ENCODE results near the gene FBP1.
A peak's percentile ranks its signal among the peaks of the same experiment; 100 is the strongest.

Gene FBP1

DNA sequence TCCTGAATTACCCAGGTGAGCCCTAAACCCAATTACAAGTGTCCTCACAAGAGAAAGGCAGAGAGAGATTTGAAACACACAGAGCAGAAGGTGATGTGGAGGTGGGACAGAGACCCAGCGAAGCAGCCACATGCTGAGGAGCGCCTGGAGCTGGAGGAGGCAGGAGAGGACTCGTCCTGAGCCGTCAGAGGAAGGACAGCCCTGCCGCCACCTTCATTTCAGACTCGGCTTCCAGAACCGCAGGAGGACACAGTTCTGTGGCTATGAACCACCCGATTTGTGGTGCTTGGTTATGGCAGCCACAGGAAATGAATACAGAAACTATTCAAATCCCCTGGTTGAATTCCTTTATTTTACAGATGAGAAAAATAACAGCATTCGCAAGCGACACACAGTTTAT, 16.4 kb upstream of the FBP1 start:
- DNase-seq, result no peak

- no peak for DNase-seq
Observed at GRCh38 chr9:94654165-94654894, 15.0 kb upstream of the FBP1 start.

- DNase-seq, result no peak
Observed at GRCh38 chr9:94650949-94651348, 11.6 kb upstream of the FBP1 start.

DNA sequence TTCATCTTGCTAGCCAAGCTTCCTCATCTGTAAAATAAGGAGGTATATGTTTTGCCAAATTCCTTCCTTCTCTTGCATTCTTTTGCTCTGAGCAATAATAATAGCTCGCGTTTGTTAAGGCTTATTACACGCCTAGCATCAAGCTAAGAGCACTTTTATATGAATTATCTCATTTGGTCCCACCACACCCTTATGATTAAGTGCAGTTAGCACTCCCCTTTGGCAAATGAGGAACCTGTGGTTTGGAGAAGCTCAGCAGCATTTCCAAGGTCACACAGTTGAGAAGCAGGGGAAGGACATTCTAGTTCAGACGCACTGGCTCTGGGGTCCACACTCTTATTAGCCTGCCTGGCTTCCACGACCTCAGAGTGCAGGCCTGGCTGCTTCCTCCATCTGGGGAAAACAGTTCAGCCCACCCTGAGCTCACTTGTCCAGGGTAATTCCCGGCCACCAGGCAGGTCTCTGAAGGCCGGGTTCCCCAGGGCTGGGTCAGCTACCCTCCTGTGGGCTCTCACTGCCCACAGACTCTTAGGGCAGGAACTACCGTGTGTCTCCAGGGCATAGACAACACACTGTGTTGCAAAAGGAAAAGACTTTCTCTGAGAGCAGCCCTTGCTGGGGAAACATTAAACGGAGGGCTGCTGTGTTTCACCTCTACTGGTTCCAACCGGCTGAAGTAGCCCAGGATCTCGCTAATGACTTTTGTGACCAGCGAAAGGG, 9.9 kb upstream of the FBP1 start:
- no peak for DNase-seq

DNA sequence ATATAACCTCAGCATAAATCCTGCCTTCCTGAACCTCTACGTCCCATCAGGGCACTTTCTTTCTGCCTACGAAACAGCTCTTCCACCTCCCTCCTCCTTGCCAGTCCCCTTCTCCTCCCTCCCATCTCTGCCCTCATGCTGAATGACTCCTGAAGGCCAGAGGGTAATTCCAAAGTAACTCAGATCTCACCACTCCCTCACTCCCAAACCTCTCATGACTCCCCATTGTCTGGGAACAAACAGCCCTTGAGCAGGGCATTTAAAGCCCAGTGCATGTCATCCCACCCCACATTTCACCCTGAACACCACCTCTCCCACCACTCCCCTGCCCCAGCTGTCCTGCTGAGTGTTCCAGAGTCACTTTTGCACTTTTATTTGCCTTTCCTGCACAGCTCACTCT, 8.9 kb upstream of the FBP1 start:
- DNase-seq, result no peak

GRCh38 chr9:94645901-94646300, 6.6 kb upstream of the FBP1 start:
- DNase-seq, result no peak

GRCh38 chr9:94644543-94644942, 5.2 kb upstream of the FBP1 start:
- DNase-seq, result no peak

DNA sequence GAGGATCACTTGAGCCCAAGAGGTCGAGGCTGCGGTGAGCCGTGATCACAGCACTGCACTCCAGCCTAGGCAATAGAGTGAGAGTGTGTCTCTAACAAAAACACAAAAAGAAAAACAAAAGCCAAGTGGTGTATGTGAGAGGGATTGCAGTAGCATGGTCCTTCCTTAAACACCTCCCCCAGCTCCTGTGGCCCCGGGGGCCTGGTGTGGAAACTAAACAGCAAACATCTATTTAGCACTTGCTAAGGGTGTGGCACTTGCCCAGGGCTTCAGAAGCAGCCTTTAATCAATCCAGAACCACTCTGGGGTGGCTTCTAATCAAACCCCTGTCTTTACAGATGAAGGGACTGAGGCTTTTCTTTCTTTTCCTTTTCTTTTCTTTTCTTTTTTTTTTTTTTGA, 4.4 kb upstream of the FBP1 start:
- no peak for DNase-seq

- no peak for DNase-seq
Observed at GRCh38 chr9:94643176-94643575, 3.9 kb upstream of the FBP1 start.

- DNase-seq, result no peak
Observed at GRCh38 chr9:94642501-94642900, 3.2 kb upstream of the FBP1 start.

GRCh38 chr9:94639999-94640376, 670 bp upstream of the FBP1 start:
- no peak for DNase-seq

- no peak for DNase-seq
Observed at GRCh38 chr9:94638335-94639060, 820 bp downstream of the FBP1 start.

GRCh38 chr9:94632737-94633136, 6.6 kb downstream of the FBP1 start:
- no peak for DNase-seq

DNA sequence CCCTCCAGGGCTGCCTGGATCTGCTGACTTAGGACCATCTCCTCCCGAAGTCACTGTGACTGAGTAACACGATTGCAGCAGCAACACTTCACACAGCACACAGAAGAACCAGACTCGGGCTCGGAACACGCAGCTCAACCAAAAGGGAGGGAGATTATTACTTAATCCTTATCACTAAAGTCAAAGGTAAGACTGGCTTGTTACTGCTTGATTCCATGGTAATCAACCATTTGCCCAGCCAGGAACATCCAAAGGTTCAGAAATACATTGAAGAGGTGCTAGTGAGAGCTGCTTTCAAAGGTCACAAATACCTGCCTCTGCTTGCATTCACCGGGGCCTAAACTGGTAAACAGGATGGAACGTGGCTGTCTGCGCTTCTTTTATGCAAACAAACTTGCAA, 7.7 kb downstream of the FBP1 start:
- no peak for DNase-seq

GRCh38 chr9:94630833-94631232, 8.5 kb downstream of the FBP1 start:
- no peak for DNase-seq

DNA sequence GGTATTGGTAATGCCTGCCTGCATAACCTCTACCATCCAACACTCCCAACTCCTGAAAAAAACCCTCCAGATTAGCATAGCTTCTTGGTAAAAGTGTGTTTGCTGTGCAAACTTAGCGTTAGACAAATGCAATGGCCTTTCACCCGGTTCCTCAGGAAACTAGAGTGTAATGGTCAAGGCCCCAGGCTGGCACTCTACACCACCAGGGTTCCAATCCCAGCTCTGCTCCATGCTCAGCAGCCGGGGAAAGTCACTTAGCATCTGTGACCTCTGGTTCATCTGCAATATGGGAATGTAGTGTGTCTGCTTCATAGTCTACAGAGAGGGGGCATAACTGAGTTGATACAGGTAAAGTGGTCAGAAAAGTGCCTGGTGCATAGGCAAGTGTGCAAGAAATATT, 9.0 kb downstream of the FBP1 start:
- DNase-seq, result no peak

GRCh38 chr9:94627287-94627686, 12.0 kb downstream of the FBP1 start:
- no peak for DNase-seq

DNA sequence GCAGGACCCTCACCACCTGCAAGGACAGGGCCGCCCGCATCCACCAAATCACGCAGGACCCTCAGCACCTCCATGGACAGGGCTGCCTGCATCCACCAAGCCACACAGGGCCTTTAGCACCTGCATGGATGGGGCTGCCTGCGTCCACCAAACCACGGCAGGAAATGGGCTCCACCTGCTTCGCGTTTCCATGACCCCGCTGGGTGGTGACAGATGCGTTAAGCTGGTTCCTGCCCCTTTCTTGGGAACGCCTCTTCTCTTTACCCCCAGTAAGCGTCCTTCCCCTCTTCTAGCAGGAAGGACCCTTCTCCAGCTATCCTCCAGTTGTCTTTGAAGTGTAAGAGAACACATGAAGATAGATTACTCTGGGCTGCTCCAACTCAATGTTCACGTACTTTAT, 13.5 kb downstream of the FBP1 start:
- no peak for DNase-seq

- DNase-seq, result no peak
Observed at GRCh38 chr9:94624629-94625028, 14.7 kb downstream of the FBP1 start.

DNA sequence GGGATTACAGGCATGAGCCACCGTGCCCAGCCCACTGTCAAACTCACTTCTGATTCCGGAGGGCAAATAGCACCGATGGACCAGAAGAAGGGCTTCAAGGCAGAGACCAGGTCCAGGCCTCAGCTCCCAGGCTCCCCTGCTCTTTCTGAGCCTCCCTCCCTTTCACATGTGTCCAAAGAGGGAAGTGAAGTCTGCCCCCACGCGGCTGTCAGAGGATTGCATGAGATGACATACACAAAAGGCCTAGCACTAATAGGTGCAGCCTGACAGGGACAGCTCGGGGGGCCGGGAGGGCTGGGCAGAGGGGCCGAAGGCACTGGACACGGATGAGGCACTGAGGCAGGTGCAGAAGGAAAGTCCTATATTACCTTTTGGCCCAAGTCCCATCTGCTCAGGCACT, 16.1 kb downstream of the FBP1 start:
- DNase-seq, result peak; percentile 28 to 53

DNA sequence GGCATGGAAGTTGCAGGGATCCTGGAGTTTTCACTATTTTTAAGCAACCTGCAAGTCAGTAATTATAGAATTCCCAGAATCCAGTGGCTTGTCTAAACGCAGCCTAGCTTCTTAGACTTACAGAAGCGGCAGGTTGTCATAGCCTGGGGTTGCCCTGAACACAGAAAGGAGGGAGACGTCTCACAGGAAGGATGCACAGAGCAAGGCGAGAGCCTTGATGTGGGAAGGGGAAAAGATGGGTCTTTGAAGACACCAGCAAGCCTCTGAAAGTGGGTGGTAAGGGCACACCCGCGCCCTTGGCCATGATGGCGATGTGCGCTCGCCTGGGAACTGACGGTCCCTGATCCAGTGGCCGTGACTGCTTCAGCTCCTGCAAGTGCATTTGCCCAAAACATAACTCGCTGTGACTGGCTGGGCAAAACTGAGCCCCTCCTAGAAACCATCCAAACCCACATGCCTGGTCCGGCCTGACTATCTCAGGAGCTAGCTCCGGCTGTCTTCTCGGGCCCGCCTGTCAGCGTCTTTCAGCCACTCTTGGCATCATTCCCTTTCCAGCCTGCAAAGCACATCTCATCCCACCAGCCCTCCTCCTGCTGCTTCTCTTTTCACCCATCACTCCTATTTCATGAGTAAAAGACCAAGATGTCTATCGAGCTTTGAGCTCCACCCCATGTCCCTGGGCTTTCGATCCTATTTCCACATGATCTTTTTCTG, 17.1 kb downstream of the FBP1 start:
- no peak for DNase-seq

DNA sequence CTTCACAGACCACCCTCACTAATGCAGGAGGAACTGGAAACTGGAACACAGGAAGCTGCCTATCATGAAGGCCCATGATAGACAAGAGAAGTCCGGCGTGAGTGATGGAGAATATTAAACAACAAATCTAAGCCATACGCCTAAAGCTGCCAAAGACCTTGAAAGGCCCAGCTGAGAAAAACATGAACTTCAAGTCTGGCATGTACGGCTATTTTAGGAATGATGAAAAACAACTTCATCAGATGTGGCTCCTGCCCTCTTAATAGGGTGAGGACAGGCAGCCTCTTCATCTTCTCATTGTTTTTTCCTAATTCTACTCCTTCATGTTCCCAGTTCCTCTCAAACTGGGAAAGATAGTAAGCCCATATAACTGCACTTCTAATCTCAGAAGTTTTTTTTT, 20.3 kb downstream of the FBP1 start:
- DNase-seq, result no peak

DNA sequence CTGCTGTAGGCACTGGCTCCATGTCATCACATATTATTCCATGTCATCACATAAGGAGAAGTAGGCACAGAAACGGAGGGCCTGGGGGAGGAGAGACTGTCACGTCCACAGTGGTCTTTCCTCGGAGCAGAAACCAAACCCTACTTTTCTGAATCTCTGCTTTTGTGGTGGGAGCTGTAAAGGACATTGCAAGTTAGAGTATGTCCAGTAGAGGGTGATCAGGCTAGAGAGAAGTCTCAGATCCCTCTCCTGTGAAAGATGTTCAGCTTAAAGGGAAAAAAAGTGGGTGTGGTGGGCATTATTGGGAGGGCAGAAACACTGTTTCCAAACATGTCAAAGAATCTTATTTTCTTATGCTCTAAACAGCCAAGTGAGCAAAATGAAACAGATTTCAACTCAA, 26.3 kb downstream of the FBP1 start:
- no peak for DNase-seq

DNA sequence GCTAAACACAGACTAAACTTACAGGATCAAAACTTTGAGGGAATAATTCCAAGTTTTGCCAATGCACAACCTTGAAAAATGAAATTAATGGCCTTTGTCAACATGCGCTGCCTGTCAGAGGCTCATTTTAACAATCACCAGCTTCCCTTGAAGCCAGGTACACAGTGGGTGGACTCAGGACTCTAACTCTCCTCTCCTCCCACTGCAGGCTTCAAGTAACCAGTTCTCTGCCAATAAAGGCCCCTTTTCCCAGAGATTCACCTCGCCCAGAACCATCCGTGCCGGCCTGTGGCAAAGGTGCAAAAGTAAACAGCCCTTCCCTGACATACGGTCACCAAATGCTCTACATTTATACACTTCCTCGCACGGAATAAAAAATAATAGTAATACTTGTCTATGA, 27.2 kb downstream of the FBP1 start:
- no peak for DNase-seq
